ENCODE data around the gene ID1.

The ID1 gene

GRCh38 chr20:31568041-31568731 lies 36.9 kb upstream of the ID1 start:
- ATAC-seq: 0 out of 3 replicates have a peak, but pooled peaks have one; percentile 0
- TF ChIP-seq ZFP3 (CRISPR knock-in tag; IDR thresholded peaks at IDR 0.05) (no peak), SNAI2 (CRISPR knock-in tag; IDR thresholded peaks at IDR 0.05) (no peak), GLIS3 (CRISPR knock-in tag; IDR thresholded peaks at IDR 0.05) (no peak), ESRRG (CRISPR knock-in tag; IDR thresholded peaks at IDR 0.05) (no peak), ARNTL (CRISPR knock-in tag; IDR thresholded peaks at IDR 0.05; ENCODE audit: borderline replicate concordance, low read depth) (no peak), OSR1 (CRISPR knock-in tag; IDR thresholded peaks at IDR 0.05) (no peak), TOX (CRISPR knock-in tag; IDR thresholded peaks at IDR 0.05; ENCODE audit: borderline replicate concordance) (no peak), ZFP30 (CRISPR knock-in tag; IDR thresholded peaks at IDR 0.05) (no peak), ZC3H10 (CRISPR knock-in tag; IDR thresholded peaks at IDR 0.05) (no peak), ZNF8 (CRISPR knock-in tag; IDR thresholded peaks at IDR 0.05) (no peak), CREB5 (CRISPR knock-in tag; IDR thresholded peaks at IDR 0.05; ENCODE audit: low read depth) (no peak), POU6F1 (CRISPR knock-in tag; IDR thresholded peaks at IDR 0.05; ENCODE audit: borderline replicate concordance, low read depth) (no peak), TSHZ2 (CRISPR knock-in tag; IDR thresholded peaks at IDR 0.05) (no peak), ISL1 (CRISPR knock-in tag; IDR thresholded peaks at IDR 0.05) (no peak), RARB (CRISPR knock-in tag; IDR thresholded peaks at IDR 0.05) (no peak), ZNF565 (CRISPR knock-in tag; conservative IDR thresholded peaks at IDR 0.05; ENCODE audit: low read depth) (no peak), PPARA (CRISPR knock-in tag; IDR thresholded peaks at IDR 0.05; ENCODE audit: borderline replicate concordance) (no peak), ZNF70 (CRISPR knock-in tag; IDR thresholded peaks at IDR 0.05) (no peak)

- peak; percentile 1; the same call in 2 of the 3 replicates for ATAC-seq
- no peak for TF ChIP-seq SNAI2 (CRISPR knock-in tag; IDR thresholded peaks at IDR 0.05)
- TF ChIP-seq ZFP30 (CRISPR knock-in tag; IDR thresholded peaks at IDR 0.05): no peak
- no peak for TF ChIP-seq ARNTL (CRISPR knock-in tag; IDR thresholded peaks at IDR 0.05; ENCODE audit: borderline replicate concordance, low read depth)
- TF ChIP-seq CSDC2 (CRISPR knock-in tag; IDR thresholded peaks at IDR 0.05): peak; percentile 48; the same call in 1 of the 2 replicates
- 0 out of 2 replicates have a peak, but pooled peaks have one; percentile 14 for TF ChIP-seq TCF4 (CRISPR knock-in tag; IDR thresholded peaks at IDR 0.05; ENCODE audit: borderline replicate concordance)
These were observed 36.3 kb upstream of the ID1 start for GRCh38 chr20:31568773-31569162.

- TF ChIP-seq ZNF565 (CRISPR knock-in tag; conservative IDR thresholded peaks at IDR 0.05; ENCODE audit: low read depth) (0 out of 2 replicates have a peak, but pooled peaks have one; percentile 64), ISL1 (CRISPR knock-in tag; IDR thresholded peaks at IDR 0.05) (no peak), PPARA (CRISPR knock-in tag; IDR thresholded peaks at IDR 0.05; ENCODE audit: borderline replicate concordance) (no peak), TSHZ2 (CRISPR knock-in tag; IDR thresholded peaks at IDR 0.05) (no peak; the same call in none of the 2 replicates), ZC3H10 (CRISPR knock-in tag; IDR thresholded peaks at IDR 0.05) (no peak), ZFP3 (CRISPR knock-in tag; IDR thresholded peaks at IDR 0.05) (no peak), RARB (CRISPR knock-in tag; IDR thresholded peaks at IDR 0.05) (no peak), CREB5 (CRISPR knock-in tag; IDR thresholded peaks at IDR 0.05; ENCODE audit: low read depth) (no peak; the same call in 1 of the 2 replicates), ZFP30 (CRISPR knock-in tag; IDR thresholded peaks at IDR 0.05) (no peak), CSRNP3 (CRISPR knock-in tag; IDR thresholded peaks at IDR 0.05) (peak; percentile 30; the same call in 1 of the 2 replicates), BACH2 (CRISPR knock-in tag; IDR thresholded peaks at IDR 0.05; ENCODE audit: borderline replicate concordance) (no peak), ARNTL (CRISPR knock-in tag; IDR thresholded peaks at IDR 0.05; ENCODE audit: borderline replicate concordance, low read depth) (0 out of 2 replicates have a peak, but pooled peaks have one; percentile 57), SNAI2 (CRISPR knock-in tag; IDR thresholded peaks at IDR 0.05) (no peak), ZNF70 (CRISPR knock-in tag; IDR thresholded peaks at IDR 0.05) (peak; percentile 60; the same call in 1 of the 2 replicates), ESRRG (CRISPR knock-in tag; IDR thresholded peaks at IDR 0.05) (no peak), CSDC2 (CRISPR knock-in tag; IDR thresholded peaks at IDR 0.05) (peak; percentile 84; the same call in 1 of the 2 replicates), GLIS3 (CRISPR knock-in tag; IDR thresholded peaks at IDR 0.05) (no peak), OSR1 (CRISPR knock-in tag; IDR thresholded peaks at IDR 0.05) (no peak)
- ATAC-seq: peak; percentile 28
These were observed 35.7 kb upstream of the ID1 start for GRCh38 chr20:31569163-31570020.
